Measurements from ENCODE around the gene TANGO2. TPM values are rescaled to one million over a fixed set of nuclear protein-coding genes. Genes with fewer than 3 reads are reported as not detected.

TANGO2 gene
- polyA plus RNA-seq, 2 donors: 9.5 to 9.8 TPM

GRCh38 chr22:20018001-20018400 is 2.9 kb upstream of the TANGO2 start:
- H3K4me1 ChIP-seq (ENCODE audit: control insufficient read depth in 2 of 2, insufficient read depth in 2 of 2, low read length in 1 of 2): peaks cover 9 to 23% of the 10 kb centered on the region in 2 donors
- 87 to 90% methylated on average over 5 of the region's 5 CpGs for WGBS, 2 donors
- no peaks in the 10 kb centered on the region for H3K9me3 ChIP-seq (ENCODE audit: control insufficient read depth in 2 of 2, insufficient read depth in 1 of 2, low read depth in 1 of 2, low read length in 1 of 2)
- no peak overlapping the region for H3K4me3 ChIP-seq (ENCODE audit: low read depth in 1 of 2, low read length in 2 of 2)
- no peak overlapping the region for H3K27ac ChIP-seq (ENCODE audit: low read depth in 2 of 2, low read length in 1 of 2)
- H3K27me3 ChIP-seq (ENCODE audit: control insufficient read depth in 1 of 2, insufficient read depth in 2 of 2, low read length in 2 of 2): no peaks in the 10 kb centered on the region
- H3K36me3 ChIP-seq (ENCODE audit: control insufficient read depth in 2 of 2, insufficient read depth in 2 of 2, low read length in 1 of 2): no peaks in the 10 kb centered on the region

GRCh38 chr22:20019661-20020532 is 1.0 kb upstream of the TANGO2 start:
- 76 to 77% methylated on average over 8 of the region's 8 CpGs for WGBS, 2 donors
- H3K4me1 ChIP-seq (ENCODE audit: control insufficient read depth in 2 of 2, insufficient read depth in 2 of 2, low read length in 1 of 2): peaks cover 9 to 20% of the 10 kb centered on the region in 2 donors
- peak overlapping the region in 1 of 2 donors; percentile 75 for H3K4me3 ChIP-seq (ENCODE audit: low read depth in 1 of 2, low read length in 2 of 2)
- H3K27ac ChIP-seq (ENCODE audit: low read depth in 2 of 2, low read length in 1 of 2): peak overlapping the region in 1 of 2 donors; percentile 86
- H3K36me3 ChIP-seq (ENCODE audit: control insufficient read depth in 2 of 2, insufficient read depth in 2 of 2, low read length in 1 of 2): peaks cover 0 to 3% of the 10 kb centered on the region in 2 donors
- H3K27me3 ChIP-seq (ENCODE audit: control insufficient read depth in 1 of 2, insufficient read depth in 2 of 2, low read length in 2 of 2): no peaks in the 10 kb centered on the region
- no peaks in the 10 kb centered on the region for H3K9me3 ChIP-seq (ENCODE audit: control insufficient read depth in 2 of 2, insufficient read depth in 1 of 2, low read depth in 1 of 2, low read length in 1 of 2)

- peak overlapping the region; percentile 78 to 80 for H3K27ac ChIP-seq (ENCODE audit: low read depth in 2 of 2, low read length in 1 of 2)
- WGBS, 2 donors: 2 to 3% methylated on average over 32 to 36 of the region's 36 CpGs
- no peaks in the 10 kb centered on the region for H3K9me3 ChIP-seq (ENCODE audit: control insufficient read depth in 2 of 2, insufficient read depth in 1 of 2, low read depth in 1 of 2, low read length in 1 of 2)
- no peaks in the 10 kb centered on the region for H3K27me3 ChIP-seq (ENCODE audit: control insufficient read depth in 1 of 2, insufficient read depth in 2 of 2, low read length in 2 of 2)
- peaks cover 9 to 20% of the 10 kb centered on the region in 2 donors for H3K4me1 ChIP-seq (ENCODE audit: control insufficient read depth in 2 of 2, insufficient read depth in 2 of 2, low read length in 1 of 2)
- H3K36me3 ChIP-seq (ENCODE audit: control insufficient read depth in 2 of 2, insufficient read depth in 2 of 2, low read length in 1 of 2): peaks cover 0 to 3% of the 10 kb centered on the region in 2 donors
- H3K4me3 ChIP-seq (ENCODE audit: low read depth in 1 of 2, low read length in 2 of 2): peak overlapping the region; percentile 75 to 99
Observed at GRCh38 chr22:20021196-20022181, 579 bp downstream of the TANGO2 start.

- peaks cover 9 to 16% of the 10 kb centered on the region in 2 donors for H3K4me1 ChIP-seq (ENCODE audit: control insufficient read depth in 2 of 2, insufficient read depth in 2 of 2, low read length in 1 of 2)
- H3K4me3 ChIP-seq (ENCODE audit: low read depth in 1 of 2, low read length in 2 of 2): no peak overlapping the region
- 87 to 92% methylated on average over 11 of the region's 11 CpGs for WGBS, 2 donors
- peak overlapping the region in 1 of 2 donors; percentile 34 for H3K27ac ChIP-seq (ENCODE audit: low read depth in 2 of 2, low read length in 1 of 2)
- H3K36me3 ChIP-seq (ENCODE audit: control insufficient read depth in 2 of 2, insufficient read depth in 2 of 2, low read length in 1 of 2): peaks cover 0 to 3% of the 10 kb centered on the region in 2 donors
- no peaks in the 10 kb centered on the region for H3K27me3 ChIP-seq (ENCODE audit: control insufficient read depth in 1 of 2, insufficient read depth in 2 of 2, low read length in 2 of 2)
- H3K9me3 ChIP-seq (ENCODE audit: control insufficient read depth in 2 of 2, insufficient read depth in 1 of 2, low read depth in 1 of 2, low read length in 1 of 2): no peaks in the 10 kb centered on the region
Observed at GRCh38 chr22:20022231-20022977, 1.5 kb downstream of the TANGO2 start.

- Histone ChIP-seq H3K4me3 (ENCODE audit: low read depth in 1 of 2, low read length in 2 of 2) (no peak overlapping the region), H3K9me3 (ENCODE audit: control insufficient read depth in 2 of 2, insufficient read depth in 1 of 2, low read depth in 1 of 2, low read length in 1 of 2) (no peaks in the 10 kb centered on the region), H3K27ac (ENCODE audit: low read depth in 2 of 2, low read length in 1 of 2) (no peak overlapping the region), H3K4me1 (ENCODE audit: control insufficient read depth in 2 of 2, insufficient read depth in 2 of 2, low read length in 1 of 2) (peaks cover 9 to 16% of the 10 kb centered on the region in 2 donors), H3K27me3 (ENCODE audit: control insufficient read depth in 1 of 2, insufficient read depth in 2 of 2, low read length in 2 of 2) (no peaks in the 10 kb centered on the region), H3K36me3 (ENCODE audit: control insufficient read depth in 2 of 2, insufficient read depth in 2 of 2, low read length in 1 of 2) (peaks cover 0 to 3% of the 10 kb centered on the region in 2 donors)
- 82 to 89% methylated on average over 10 of the region's 10 CpGs for WGBS, 2 donors
Observed at GRCh38 chr22:20022978-20023613, 2.2 kb downstream of the TANGO2 start.

GRCh38 chr22:20024225-20024624 is 3.3 kb downstream of the TANGO2 start:
- no peak overlapping the region for H3K27ac ChIP-seq (ENCODE audit: low read depth in 2 of 2, low read length in 1 of 2)
- 81 to 82% methylated on average over 13 of the region's 13 CpGs for WGBS, 2 donors
- no peaks in the 10 kb centered on the region for H3K27me3 ChIP-seq (ENCODE audit: control insufficient read depth in 1 of 2, insufficient read depth in 2 of 2, low read length in 2 of 2)
- H3K4me3 ChIP-seq (ENCODE audit: low read depth in 1 of 2, low read length in 2 of 2): no peak overlapping the region
- no peaks in the 10 kb centered on the region for H3K9me3 ChIP-seq (ENCODE audit: control insufficient read depth in 2 of 2, insufficient read depth in 1 of 2, low read depth in 1 of 2, low read length in 1 of 2)
- peaks cover 0 to 6% of the 10 kb centered on the region in 2 donors for H3K36me3 ChIP-seq (ENCODE audit: control insufficient read depth in 2 of 2, insufficient read depth in 2 of 2, low read length in 1 of 2)
- peaks cover 9 to 16% of the 10 kb centered on the region in 2 donors for H3K4me1 ChIP-seq (ENCODE audit: control insufficient read depth in 2 of 2, insufficient read depth in 2 of 2, low read length in 1 of 2)

- Histone ChIP-seq H3K9me3 (ENCODE audit: control insufficient read depth in 2 of 2, insufficient read depth in 1 of 2, low read depth in 1 of 2, low read length in 1 of 2) (no peaks in the 10 kb centered on the region), H3K36me3 (ENCODE audit: control insufficient read depth in 2 of 2, insufficient read depth in 2 of 2, low read length in 1 of 2) (peaks cover 0 to 6% of the 10 kb centered on the region in 2 donors), H3K4me3 (ENCODE audit: low read depth in 1 of 2, low read length in 2 of 2) (no peak overlapping the region), H3K4me1 (ENCODE audit: control insufficient read depth in 2 of 2, insufficient read depth in 2 of 2, low read length in 1 of 2) (peaks cover 9 to 16% of the 10 kb centered on the region in 2 donors), H3K27ac (ENCODE audit: low read depth in 2 of 2, low read length in 1 of 2) (no peak overlapping the region), H3K27me3 (ENCODE audit: control insufficient read depth in 1 of 2, insufficient read depth in 2 of 2, low read length in 2 of 2) (no peaks in the 10 kb centered on the region)
- 91 to 93% methylated on average over 15 of the region's 15 CpGs for WGBS, 2 donors
Observed at GRCh38 chr22:20024650-20025397, 3.9 kb downstream of the TANGO2 start.

GRCh38 chr22:20025401-20026203 is 4.7 kb downstream of the TANGO2 start:
- H3K27ac ChIP-seq (ENCODE audit: low read depth in 2 of 2, low read length in 1 of 2): no peak overlapping the region
- H3K4me1 ChIP-seq (ENCODE audit: control insufficient read depth in 2 of 2, insufficient read depth in 2 of 2, low read length in 1 of 2): peaks cover 9 to 11% of the 10 kb centered on the region in 2 donors
- 95 to 96% methylated on average over 13 of the region's 13 CpGs for WGBS, 2 donors
- H3K9me3 ChIP-seq (ENCODE audit: control insufficient read depth in 2 of 2, insufficient read depth in 1 of 2, low read depth in 1 of 2, low read length in 1 of 2): no peaks in the 10 kb centered on the region
- H3K27me3 ChIP-seq (ENCODE audit: control insufficient read depth in 1 of 2, insufficient read depth in 2 of 2, low read length in 2 of 2): no peaks in the 10 kb centered on the region
- H3K4me3 ChIP-seq (ENCODE audit: low read depth in 1 of 2, low read length in 2 of 2): no peak overlapping the region
- H3K36me3 ChIP-seq (ENCODE audit: control insufficient read depth in 2 of 2, insufficient read depth in 2 of 2, low read length in 1 of 2): peaks cover 0 to 6% of the 10 kb centered on the region in 2 donors

All from esophagus (tissue), 2 donors.